ENCODE data around the gene MRM2. TPM values are rescaled to one million over a fixed set of nuclear protein-coding genes. Genes with fewer than 3 reads are reported as not detected.

Gene MRM2
- total RNA-seq, 1 experiment from 2014 or later: 34.7 TPM

- CTCF ChIA-PET: interaction anchor here (0.9 kb wide), 1 partner anchor 8 kb away, joined by 3 read pairs; no protein-coding TSS in a partner anchor
Observed at GRCh38 chr7:2239242-2239641, 2.8 kb downstream of the MRM2 start.

GRCh38 chr7:2237109-2237602 is 4.8 kb downstream of the MRM2 start:
- Histone ChIP-seq H3K9me3 (ENCODE audit: control insufficient read depth in 1 of 2, insufficient read depth in 1 of 2, low read depth in 1 of 2, low read length in 2 of 2) (no peaks in the 10 kb centered on the region), H3K4me1 (ENCODE audit: control insufficient read depth in 1 of 2, insufficient read depth in 2 of 2, low read length in 2 of 2) (peaks cover 4 to 12% of the 10 kb centered on the region in 2 experiments; a peak in 3 of 4 replicates), H4K20me1 (ENCODE audit: insufficient read depth) (no peaks in the 10 kb centered on the region), H2AFZ (ENCODE audit: low read depth, low read length, poor library complexity, severe bottlenecking) (no peak overlapping the region), H3K27ac (ENCODE audit: low read depth, low read length) (no peak overlapping the region), H3K79me2 (ENCODE audit: insufficient read depth, low read length) (peaks cover 67% of the 10 kb centered on the region), H3K4me2 (ENCODE audit: low read length) (no peak overlapping the region), H3K9ac (ENCODE audit: low read length) (no peak overlapping the region), H3K27me3 (ENCODE audit: insufficient read depth, low read length) (no peaks in the 10 kb centered on the region), H3K36me3 (ENCODE audit: control insufficient read depth in 1 of 2, insufficient read depth in 2 of 2, low read length in 2 of 2) (peaks cover 22 to 45% of the 10 kb centered on the region in 2 experiments), H3K4me3 (replicated peaks in 1 of 2; ENCODE audit: low read depth in 1 of 2, low read length in 2 of 2) (no peak overlapping the region), H3K9me2 (ENCODE audit: insufficient read depth) (no peaks in the 10 kb centered on the region)
- no TSS peak for BruUV-seq (replicated peaks)
- no peak for DNase-seq (ENCODE audit: low read depth, low spot score)
- ChIA-PET CTCF (no interaction called here), POLR2A (no interaction called here), RAD21 (ENCODE audit: low non-redundant PET in 1 of 2, low total read pairs in 2 of 2, uncharacterized antibody in 2 of 2, unreplicated experiment in 2 of 2) (no interaction called here)
- TF ChIP-seq EGR1 (IDR thresholded peaks at IDR 0.05; ENCODE audit: low read depth) (no peak), ZFX (IDR thresholded peaks at IDR 0.05) (no peak), SIN3A (IDR thresholded peaks at IDR 0.05; ENCODE audit: low read depth) (no peak), ZNF274 (IDR thresholded peaks at IDR 0.05; ENCODE audit: low read depth, low read length) (no peak), CEBPB (IDR thresholded peaks at IDR 0.05; ENCODE audit: low read depth) (no peak), CTCF (IDR thresholded peaks at IDR 0.05 in 2 of 3, conservative IDR thresholded peaks at IDR 0.05 in 1 of 3; ENCODE audit: borderline replicate concordance in 1 of 3, insufficient read depth in 1 of 3, low read depth in 2 of 3, low read length in 2 of 3) (no peak), CBX3 (IDR thresholded peaks at IDR 0.05; ENCODE audit: low read depth) (no peak), POLR2AphosphoS5 (IDR thresholded peaks at IDR 0.05; ENCODE audit: low read depth, low read length) (no peak), EZH2phosphoT487 (IDR thresholded peaks at IDR 0.05; ENCODE audit: borderline replicate concordance) (no peak), ELF1 (IDR thresholded peaks at IDR 0.05; ENCODE audit: borderline replicate concordance, low read depth) (no peak), SRF (IDR thresholded peaks at IDR 0.05; ENCODE audit: low read depth) (no peak), FOSL1 (IDR thresholded peaks at IDR 0.05; ENCODE audit: low read depth) (no peak)
- intact Hi-C loops (cut with micrococcal nuclease): no loop called here
- ATAC-seq: no peak

More at GRCh38 chr7:2239242-2239641, 2.8 kb downstream of the MRM2 start:
- intact Hi-C loops (cut with micrococcal nuclease): no loop called here
- Histone ChIP-seq H3K4me3 (replicated peaks in 1 of 2; ENCODE audit: low read depth in 1 of 2, low read length in 2 of 2) (no peak overlapping the region), H3K79me2 (ENCODE audit: insufficient read depth, low read length) (peaks cover 80% of the 10 kb centered on the region), H3K4me2 (ENCODE audit: low read length) (no peak overlapping the region), H3K36me3 (ENCODE audit: control insufficient read depth in 1 of 2, insufficient read depth in 2 of 2, low read length in 2 of 2) (peaks cover 22 to 43% of the 10 kb centered on the region in 2 experiments), H4K20me1 (ENCODE audit: insufficient read depth) (no peaks in the 10 kb centered on the region), H2AFZ (ENCODE audit: low read depth, low read length, poor library complexity, severe bottlenecking) (no peak overlapping the region), H3K9me3 (ENCODE audit: control insufficient read depth in 1 of 2, insufficient read depth in 1 of 2, low read depth in 1 of 2, low read length in 2 of 2) (no peaks in the 10 kb centered on the region), H3K27ac (ENCODE audit: low read depth, low read length) (no peak overlapping the region), H3K9me2 (ENCODE audit: insufficient read depth) (no peaks in the 10 kb centered on the region), H3K27me3 (ENCODE audit: insufficient read depth, low read length) (no peaks in the 10 kb centered on the region), H3K9ac (ENCODE audit: low read length) (no peak overlapping the region), H3K4me1 (ENCODE audit: control insufficient read depth in 1 of 2, insufficient read depth in 2 of 2, low read length in 2 of 2) (peaks cover 9 to 23% of the 10 kb centered on the region in 2 experiments)
- TF ChIP-seq FOSL1 (IDR thresholded peaks at IDR 0.05; ENCODE audit: low read depth) (no peak), EZH2 (IDR thresholded peaks at IDR 0.05) (no peak), EGR1 (IDR thresholded peaks at IDR 0.05; ENCODE audit: low read depth) (no peak), EZH2phosphoT487 (IDR thresholded peaks at IDR 0.05; ENCODE audit: borderline replicate concordance) (no peak)
- RAD21 ChIA-PET (ENCODE audit: low non-redundant PET in 1 of 2, low total read pairs in 2 of 2, uncharacterized antibody in 2 of 2, unreplicated experiment in 2 of 2): no interaction called here
- no peak for ATAC-seq
- POLR2A ChIA-PET: no interaction called here
- no TSS peak for BruUV-seq (replicated peaks)
- DNase-seq (ENCODE audit: low read depth, low spot score): no peak

Measured in HCT116 (cell line).